ENCODE data around the gene CASS4.

DNA sequence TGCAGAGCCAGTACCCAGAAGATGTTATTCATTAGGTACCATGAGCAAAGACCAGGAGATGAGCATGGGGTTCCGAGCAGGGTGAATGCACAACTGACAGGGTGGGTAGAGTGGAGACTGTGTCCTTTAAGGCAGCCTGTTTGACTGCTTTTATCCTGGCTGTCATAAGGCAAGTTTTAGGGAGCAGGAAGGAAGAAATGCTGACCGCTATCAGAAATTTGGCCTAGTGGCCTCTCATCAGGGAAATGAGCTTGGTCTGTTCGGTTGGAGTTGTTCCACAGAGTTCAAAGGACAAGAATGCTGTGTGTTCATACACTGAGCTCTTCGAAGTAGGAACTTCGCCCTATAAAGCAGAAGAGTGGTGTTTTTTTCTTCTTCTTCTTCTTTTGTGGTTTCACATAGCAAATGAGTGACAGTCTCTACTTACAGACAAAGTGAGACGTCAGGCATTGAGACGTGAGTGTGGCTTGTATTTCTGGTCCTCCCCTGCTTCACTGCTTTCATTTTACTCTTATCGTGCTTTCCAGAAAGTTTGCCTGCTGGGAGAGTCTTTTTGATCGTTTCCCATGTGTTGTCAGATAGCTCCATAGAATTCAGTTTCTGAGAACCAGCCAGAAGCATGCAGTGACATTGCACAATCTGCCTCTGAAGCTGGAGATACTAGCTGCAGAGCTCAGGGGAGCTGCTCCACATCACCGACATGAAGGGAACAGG is at the start of gene CASS4:
- no peak for TF ChIP-seq NR3C1 (CRISPR knock-in tag; conservative IDR thresholded peaks at IDR 0.05; ENCODE audit: low read depth)
- no peak for TF ChIP-seq ZNF232 (CRISPR knock-in tag; IDR thresholded peaks at IDR 0.05)
- TF ChIP-seq, protein P1, sequence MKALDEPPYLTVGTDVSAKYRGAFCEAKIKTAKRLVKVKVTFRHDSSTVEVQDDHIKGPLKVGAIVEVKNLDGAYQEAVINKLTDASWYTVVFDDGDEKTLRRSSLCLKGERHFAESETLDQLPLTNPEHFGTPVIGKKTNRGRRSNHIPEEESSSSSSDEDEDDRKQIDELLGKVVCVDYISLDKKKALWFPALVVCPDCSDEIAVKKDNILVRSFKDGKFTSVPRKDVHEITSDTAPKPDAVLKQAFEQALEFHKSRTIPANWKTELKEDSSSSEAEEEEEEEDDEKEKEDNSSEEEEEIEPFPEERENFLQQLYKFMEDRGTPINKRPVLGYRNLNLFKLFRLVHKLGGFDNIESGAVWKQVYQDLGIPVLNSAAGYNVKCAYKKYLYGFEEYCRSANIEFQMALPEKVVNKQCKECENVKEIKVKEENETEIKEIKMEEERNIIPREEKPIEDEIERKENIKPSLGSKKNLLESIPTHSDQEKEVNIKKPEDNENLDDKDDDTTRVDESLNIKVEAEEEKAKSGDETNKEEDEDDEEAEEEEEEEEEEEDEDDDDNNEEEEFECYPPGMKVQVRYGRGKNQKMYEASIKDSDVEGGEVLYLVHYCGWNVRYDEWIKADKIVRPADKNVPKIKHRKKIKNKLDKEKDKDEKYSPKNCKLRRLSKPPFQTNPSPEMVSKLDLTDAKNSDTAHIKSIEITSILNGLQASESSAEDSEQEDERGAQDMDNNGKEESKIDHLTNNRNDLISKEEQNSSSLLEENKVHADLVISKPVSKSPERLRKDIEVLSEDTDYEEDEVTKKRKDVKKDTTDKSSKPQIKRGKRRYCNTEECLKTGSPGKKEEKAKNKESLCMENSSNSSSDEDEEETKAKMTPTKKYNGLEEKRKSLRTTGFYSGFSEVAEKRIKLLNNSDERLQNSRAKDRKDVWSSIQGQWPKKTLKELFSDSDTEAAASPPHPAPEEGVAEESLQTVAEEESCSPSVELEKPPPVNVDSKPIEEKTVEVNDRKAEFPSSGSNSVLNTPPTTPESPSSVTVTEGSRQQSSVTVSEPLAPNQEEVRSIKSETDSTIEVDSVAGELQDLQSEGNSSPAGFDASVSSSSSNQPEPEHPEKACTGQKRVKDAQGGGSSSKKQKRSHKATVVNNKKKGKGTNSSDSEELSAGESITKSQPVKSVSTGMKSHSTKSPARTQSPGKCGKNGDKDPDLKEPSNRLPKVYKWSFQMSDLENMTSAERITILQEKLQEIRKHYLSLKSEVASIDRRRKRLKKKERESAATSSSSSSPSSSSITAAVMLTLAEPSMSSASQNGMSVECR (CRISPR knock-in tag; IDR thresholded peaks at IDR 0.05; ENCODE audit: borderline replicate concordance) = no peak
